Upper lobe of left lung (tissue), 4 donors: Measurements from ENCODE around the gene RIOK3.

Experiments
- EP300 ChIP-seq, 4 donors: sonication (generic); formaldehyde crosslinking; IDR thresholded peaks; one replicate each; pipeline ENCODE4 v1.5.1; 2017; ENCODE audit warnings: antibody characterized with exemption in 4 of 4, control low read depth in 2 of 4
- POLR2A ChIP-seq, 4 donors: fragments of 450-650 bp; IDR thresholded peaks; one replicate each; pipeline ENCODE4 v1.5.1; 2016 to 2017; ENCODE audit warnings: antibody characterized with exemption in 4 of 4, mild to moderate bottlenecking in 2 of 4
- POLR2AphosphoS5 ChIP-seq, 2 donors: sonication (generic); formaldehyde crosslinking; IDR thresholded peaks; one replicate each; pipeline ENCODE4 v1.5.1; 2017; ENCODE audit warnings: antibody characterized with exemption in 2 of 2
- TF ChIP-seq, protein P1 (sequence below), 6 experiments: fragments of 450-650 bp in 4 of 6; fragments of 200-600 bp in 2 of 6; sonication (generic) in 2 of 6; IDR thresholded peaks; one replicate each; pipeline ENCODE4 v1.5.1; 2016 to 2019; ENCODE audit warnings: antibody characterized with exemption in 6 of 6

- TF ChIP-seq, protein P1, sequence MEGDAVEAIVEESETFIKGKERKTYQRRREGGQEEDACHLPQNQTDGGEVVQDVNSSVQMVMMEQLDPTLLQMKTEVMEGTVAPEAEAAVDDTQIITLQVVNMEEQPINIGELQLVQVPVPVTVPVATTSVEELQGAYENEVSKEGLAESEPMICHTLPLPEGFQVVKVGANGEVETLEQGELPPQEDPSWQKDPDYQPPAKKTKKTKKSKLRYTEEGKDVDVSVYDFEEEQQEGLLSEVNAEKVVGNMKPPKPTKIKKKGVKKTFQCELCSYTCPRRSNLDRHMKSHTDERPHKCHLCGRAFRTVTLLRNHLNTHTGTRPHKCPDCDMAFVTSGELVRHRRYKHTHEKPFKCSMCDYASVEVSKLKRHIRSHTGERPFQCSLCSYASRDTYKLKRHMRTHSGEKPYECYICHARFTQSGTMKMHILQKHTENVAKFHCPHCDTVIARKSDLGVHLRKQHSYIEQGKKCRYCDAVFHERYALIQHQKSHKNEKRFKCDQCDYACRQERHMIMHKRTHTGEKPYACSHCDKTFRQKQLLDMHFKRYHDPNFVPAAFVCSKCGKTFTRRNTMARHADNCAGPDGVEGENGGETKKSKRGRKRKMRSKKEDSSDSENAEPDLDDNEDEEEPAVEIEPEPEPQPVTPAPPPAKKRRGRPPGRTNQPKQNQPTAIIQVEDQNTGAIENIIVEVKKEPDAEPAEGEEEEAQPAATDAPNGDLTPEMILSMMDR (IDR thresholded peaks at IDR 0.05): no peak
- TF ChIP-seq POLR2A (IDR thresholded peaks at IDR 0.05) (no peak), POLR2AphosphoS5 (IDR thresholded peaks at IDR 0.05) (no peak), EP300 (IDR thresholded peaks at IDR 0.05) (no peak)
Measured at GRCh38 chr18:23442958-23443357, 10.1 kb upstream of the RIOK3 start.
